Measurements from ENCODE around the gene NDUFA7. TPM values are rescaled to one million over a fixed set of nuclear protein-coding genes. Genes with fewer than 3 reads are reported as not detected.
"Not testable (repeated sequence)": the region's sequence is repeated elsewhere in the genome, so short reads cannot be mapped to it uniquely, and the experiment has no call there.

NDUFA7 gene
- total RNA-seq, 2 experiments from 2014 or later = 56.0 to 63.8 TPM

DNA sequence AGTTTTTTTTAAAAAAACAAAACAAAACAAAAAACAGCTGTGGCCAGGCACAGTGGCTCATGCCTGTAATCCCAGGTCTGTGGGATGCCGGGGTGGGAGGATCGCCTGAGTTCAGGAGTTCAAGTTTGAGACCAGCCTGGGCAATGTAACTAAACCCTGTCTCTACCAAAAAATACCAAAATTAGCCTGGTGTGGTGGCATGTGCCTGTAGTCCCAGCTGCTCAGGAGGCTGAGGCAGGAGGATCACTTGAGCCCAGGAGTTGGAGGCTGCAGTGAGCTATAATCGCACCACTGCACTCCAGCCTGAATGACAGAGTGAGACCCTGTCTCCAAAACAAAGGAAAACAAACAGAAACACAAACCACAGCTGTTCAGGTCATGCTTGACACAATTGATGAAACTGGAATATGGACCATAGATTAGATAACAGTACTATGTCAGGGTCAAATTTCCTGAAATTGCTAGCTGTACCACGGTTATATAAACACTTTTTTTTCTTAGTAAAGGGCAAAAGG, 35.9 kb upstream of the NDUFA7 start:
- ChIA-PET CTCF (no interaction called here), POLR2A (no interaction called here)
- no peak for ATAC-seq
- Mint-ChIP-seq H3K36me3 (ENCODE audit: low read depth) (no peaks in the 10 kb centered on the region), H3K27me3 (ENCODE audit: low read depth) (peaks cover 7% of the 10 kb centered on the region), H3K27ac (no peak overlapping the region), H3K9me3 (ENCODE audit: insufficient read depth) (no peaks in the 10 kb centered on the region), H3K4me1 (ENCODE audit: low read depth) (peaks cover 9% of the 10 kb centered on the region), H3K4me3 (no peak overlapping the region)
- DNase-seq = no peak

DNA sequence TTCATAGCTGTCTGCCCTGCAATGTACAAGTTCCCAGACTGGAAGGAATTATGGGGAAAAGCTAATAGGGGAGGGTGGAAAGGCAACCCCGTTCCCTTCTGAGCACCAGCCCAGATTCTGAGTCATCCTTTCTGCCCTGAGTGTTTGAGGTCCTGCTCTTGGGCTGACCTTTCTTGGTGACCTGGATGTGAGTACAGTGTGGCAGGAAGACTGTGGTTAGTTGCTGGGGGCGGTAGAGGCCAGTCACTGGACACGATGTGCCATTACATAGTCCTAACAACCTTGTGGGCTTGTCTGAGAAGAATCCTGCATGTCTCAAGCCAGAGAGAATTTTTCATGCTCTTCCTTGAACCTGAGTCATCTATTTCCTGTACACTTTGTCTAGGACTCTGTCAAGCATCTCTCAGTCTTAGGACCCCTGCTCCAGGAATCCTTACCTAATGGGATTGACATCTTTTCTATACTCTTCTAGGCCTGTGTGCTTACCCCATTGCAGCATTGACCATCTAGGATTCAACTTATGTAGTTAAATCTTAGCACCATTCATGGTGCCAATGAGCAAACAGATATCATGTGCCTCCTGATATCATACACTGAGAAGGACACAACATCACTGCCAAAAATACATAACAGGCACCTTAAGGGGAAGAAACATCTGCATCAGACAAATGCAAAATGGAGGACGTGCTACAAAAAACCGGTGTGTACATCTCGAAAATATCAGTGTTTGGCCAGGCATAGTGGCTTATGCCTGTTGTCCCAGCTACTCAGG, 34.6 kb upstream of the NDUFA7 start:
- H3K9me3 Mint-ChIP-seq (ENCODE audit: insufficient read depth) = no peaks in the 10 kb centered on the region
- H3K27me3 Mint-ChIP-seq (ENCODE audit: low read depth) = peaks cover 7% of the 10 kb centered on the region
- H3K4me3 Mint-ChIP-seq = no peak overlapping the region
- ChIA-PET POLR2A (interaction anchor here (0.6 kb wide), 2 partner anchors 31 to 412 kb away, joined by 3 to 4 read pairs; no protein-coding TSS in a partner anchor), CTCF (interaction anchor here (0.7 to 4.6 kb wide), 12 partner anchors 8 to 224 kb away, joined by 3 to 46 read pairs (median 24); partner anchors contain the start of genes ANGPTL4, KANK3, MYO1F and RAB11B)
- H3K4me1 Mint-ChIP-seq (ENCODE audit: low read depth) = peaks cover 9% of the 10 kb centered on the region
- no peak overlapping the region for H3K27ac Mint-ChIP-seq
- H3K36me3 Mint-ChIP-seq (ENCODE audit: low read depth) = no peaks in the 10 kb centered on the region
- DNase-seq = no peak
- no peak for ATAC-seq

GRCh38 chr19:8352845-8353244, 31.7 kb upstream of the NDUFA7 start:
- POLR2A ChIA-PET = interaction anchor here (0.6 kb wide), 1 partner anchor 60 kb away, joined by 3 read pairs; the partner anchor contains the start of gene MARCHF2
- H3K4me3 Mint-ChIP-seq = not testable (repeated sequence)

GRCh38 chr19:8352134-8352827, 31.1 kb upstream of the NDUFA7 start:
- H3K27ac Mint-ChIP-seq = no peak overlapping the region
- peaks cover 19% of the 10 kb centered on the region for H3K27me3 Mint-ChIP-seq (ENCODE audit: low read depth)
- no peaks in the 10 kb centered on the region for H3K9me3 Mint-ChIP-seq (ENCODE audit: insufficient read depth)
- H3K36me3 Mint-ChIP-seq (ENCODE audit: low read depth) = no peaks in the 10 kb centered on the region
- ATAC-seq = no peak
- DNase-seq = no peak
- CTCF ChIA-PET = interaction anchor here (1.0 to 4.6 kb wide), 12 partner anchors 10 to 228 kb away, joined by 5 to 46 read pairs (median 24); partner anchors contain the start of genes ANGPTL4, KANK3, MARCHF2 and MYO1F
- peaks cover 9% of the 10 kb centered on the region for H3K4me1 Mint-ChIP-seq (ENCODE audit: low read depth)
- POLR2A ChIA-PET = interaction anchor here (1.1 kb wide), 1 partner anchor 17 kb away, joined by 3 read pairs; no protein-coding TSS in a partner anchor
- H3K4me3 Mint-ChIP-seq = no peak overlapping the region

More at GRCh38 chr19:8352845-8353244, 31.7 kb upstream of the NDUFA7 start:
- ATAC-seq; H3K27ac Mint-ChIP-seq; H3K9me3 Mint-ChIP-seq (ENCODE audit: insufficient read depth); DNase-seq; H3K4me1 Mint-ChIP-seq (ENCODE audit: low read depth); H3K36me3 Mint-ChIP-seq (ENCODE audit: low read depth): not testable (repeated sequence)
- H3K27me3 Mint-ChIP-seq (ENCODE audit: low read depth) = peaks cover 19% of the 10 kb centered on the region
- CTCF ChIA-PET = interaction anchor here (1.0 to 4.6 kb wide), 24 partner anchors 10 to 289 kb away, joined by 3 to 46 read pairs (median 8); partner anchors contain the start of genes ANGPTL4, KANK3, MARCHF2 and MYO1F

- CTCF ChIA-PET; H3K4me1 Mint-ChIP-seq (ENCODE audit: low read depth); DNase-seq; H3K27ac Mint-ChIP-seq; H3K9me3 Mint-ChIP-seq (ENCODE audit: insufficient read depth); H3K36me3 Mint-ChIP-seq (ENCODE audit: low read depth); ATAC-seq; H3K4me3 Mint-ChIP-seq: not testable (repeated sequence)
- H3K27me3 Mint-ChIP-seq (ENCODE audit: low read depth) = peaks cover 25% of the 10 kb centered on the region
- POLR2A ChIA-PET = interaction anchor here (1.0 kb wide), 1 partner anchor 9 kb away, joined by 3 read pairs; no protein-coding TSS in a partner anchor
Observed at GRCh38 chr19:8349629-8350372, 28.6 kb upstream of the NDUFA7 start.

- peaks cover 19% of the 10 kb centered on the region for H3K27me3 Mint-ChIP-seq (ENCODE audit: low read depth)
- H3K27ac Mint-ChIP-seq = peak overlapping the region; percentile 72
- H3K36me3 Mint-ChIP-seq (ENCODE audit: low read depth) = no peaks in the 10 kb centered on the region
- no peaks in the 10 kb centered on the region for H3K9me3 Mint-ChIP-seq (ENCODE audit: insufficient read depth)
- peak overlapping the region; percentile 77 for H3K4me3 Mint-ChIP-seq
- no peak for DNase-seq
- no peak for ATAC-seq
- peaks cover 20% of the 10 kb centered on the region for H3K4me1 Mint-ChIP-seq (ENCODE audit: low read depth)
- ChIA-PET CTCF (interaction anchor here (1.0 to 5.8 kb wide), 3 partner anchors 8 to 11 kb away, joined by 3 to 46 read pairs (median 4); no protein-coding TSS in a partner anchor), POLR2A (interaction anchor here (0.6 to 2.0 kb wide), 2 partner anchors 22 to 128 kb away, joined by 3 to 13 read pairs; partner anchors contain the start of genes NDUFA7 and RPS28)
Observed at GRCh38 chr19:8343483-8343844, 22.3 kb upstream of the NDUFA7 start.

DNA sequence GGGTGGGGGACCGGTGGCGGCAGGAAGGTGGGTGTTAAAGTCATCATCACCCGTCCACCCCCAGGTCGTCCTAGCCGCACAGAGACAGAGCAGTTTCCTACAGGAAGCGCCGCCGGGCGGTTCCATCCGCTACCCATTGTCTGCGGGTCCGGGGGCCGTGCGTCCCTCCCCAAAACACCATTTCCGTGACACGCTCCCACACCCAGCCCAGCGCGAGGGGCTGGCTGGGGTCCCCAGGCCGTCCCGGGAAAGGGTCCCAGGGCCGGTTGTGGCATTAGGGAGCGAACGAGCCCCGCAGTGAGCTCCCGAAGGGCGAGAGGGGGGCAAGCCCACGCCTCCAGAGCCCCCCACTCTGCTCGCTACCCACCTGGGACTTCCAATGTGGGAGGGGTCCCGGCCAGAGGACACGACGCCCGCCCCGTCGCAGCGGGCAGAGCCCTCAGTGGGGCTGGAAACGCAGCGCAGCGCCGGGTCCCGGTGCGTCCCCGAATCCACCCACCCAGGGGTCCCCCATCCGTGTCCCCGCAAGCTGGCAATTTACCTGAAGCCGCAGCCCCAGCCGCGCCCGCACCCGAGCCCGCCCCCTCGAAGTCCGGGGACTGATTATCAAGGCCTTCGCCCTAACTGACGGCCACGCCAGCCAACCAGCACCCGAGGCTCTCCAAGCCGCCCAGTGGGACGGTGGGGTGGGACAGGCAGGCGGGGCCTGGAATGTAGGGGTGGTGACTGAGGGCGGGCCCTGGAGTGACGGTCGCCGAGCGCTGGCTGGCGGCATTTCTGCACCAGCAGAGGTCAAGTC, 21.7 kb upstream of the NDUFA7 start, which contains the start of gene KANK3:
Gene KANK3 (minus strand): TSS at position 579 of the 799 bp plus-strand sequence. CDS start 5,434 bp downstream, outside the sequence.
- DNase-seq (peak; percentile 96), ATAC-seq (peak; percentile 100)
- Mint-ChIP-seq H3K27me3 (ENCODE audit: low read depth) (peaks cover 24% of the 10 kb centered on the region), H3K27ac (peak within 1 kb of the TSS; percentile 72), H3K36me3 (ENCODE audit: low read depth) (no peaks in the 10 kb centered on the region), H3K9me3 (ENCODE audit: insufficient read depth) (no peaks in the 10 kb centered on the region), H3K4me3 (peak within 1 kb of the TSS; percentile 77), H3K4me1 (ENCODE audit: low read depth) (peaks cover 20% of the 10 kb centered on the region)
- CTCF ChIA-PET = interaction anchor here (1.0 to 5.8 kb wide), 3 partner anchors 8 to 11 kb away, joined by 3 to 46 read pairs (median 4); no protein-coding TSS in a partner anchor
- POLR2A ChIA-PET = interaction anchor here (0.6 to 2.0 kb wide), 3 partner anchors 8 to 129 kb away, joined by 3 to 13 read pairs (median 3); partner anchors contain the start of genes NDUFA7 and RPS28

DNA sequence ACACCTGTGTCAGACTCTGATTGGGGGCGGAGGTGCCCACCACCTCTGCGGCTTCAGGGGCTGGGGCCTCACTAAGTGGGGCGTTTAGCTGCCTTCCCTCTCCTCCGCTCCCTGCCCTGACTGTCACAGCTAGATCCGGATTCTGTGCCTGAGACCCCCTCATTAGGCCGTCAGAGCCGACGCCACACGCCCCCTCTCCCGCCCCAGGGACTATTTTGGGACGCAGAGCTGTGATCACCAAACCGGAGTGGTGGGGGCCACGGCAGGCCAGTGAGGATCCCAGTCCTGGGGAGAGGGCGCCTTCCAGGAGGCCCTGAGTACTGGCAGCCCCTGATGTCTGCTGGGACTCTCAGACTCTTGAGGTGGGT, 21.1 kb upstream of the NDUFA7 start:
- no peaks in the 10 kb centered on the region for H3K9me3 Mint-ChIP-seq (ENCODE audit: insufficient read depth)
- no peaks in the 10 kb centered on the region for H3K36me3 Mint-ChIP-seq (ENCODE audit: low read depth)
- ATAC-seq (no peak), DNase-seq (no peak)
- peaks cover 20% of the 10 kb centered on the region for H3K4me1 Mint-ChIP-seq (ENCODE audit: low read depth)
- peaks cover 28% of the 10 kb centered on the region for H3K27me3 Mint-ChIP-seq (ENCODE audit: low read depth)
- POLR2A ChIA-PET = interaction anchor here (0.9 to 2.0 kb wide), 2 partner anchors 8 to 21 kb away, joined by 3 to 13 read pairs; partner anchors contain the start of genes NDUFA7 and RPS28
- peak overlapping the region; percentile 77 for H3K4me3 Mint-ChIP-seq
- H3K27ac Mint-ChIP-seq = no peak overlapping the region
- CTCF ChIA-PET = interaction anchor here (1.0 to 5.8 kb wide), 2 partner anchors 12 to 44 kb away, joined by 3 to 46 read pairs; no protein-coding TSS in a partner anchor

- not testable (repeated sequence) for DNase-seq; H3K9me3 Mint-ChIP-seq (ENCODE audit: insufficient read depth); H3K27ac Mint-ChIP-seq; ATAC-seq; H3K36me3 Mint-ChIP-seq (ENCODE audit: low read depth)
- H3K27me3 Mint-ChIP-seq (ENCODE audit: low read depth) = peaks cover 29% of the 10 kb centered on the region
- POLR2A ChIA-PET = interaction anchor here (1.2 to 2.0 kb wide), 2 partner anchors 9 to 20 kb away, joined by 3 to 13 read pairs; partner anchors contain the start of genes NDUFA7 and RPS28
- peaks cover 22% of the 10 kb centered on the region for H3K4me1 Mint-ChIP-seq (ENCODE audit: low read depth)
- peak overlapping the region; percentile 38 for H3K4me3 Mint-ChIP-seq
- CTCF ChIA-PET = interaction anchor here (0.8 to 5.8 kb wide), 4 partner anchors 13 to 110 kb away, joined by 3 to 46 read pairs (median 3); no protein-coding TSS in a partner anchor
Observed at GRCh38 chr19:8341504-8341903, 20.3 kb upstream of the NDUFA7 start.

Measured in activated CD8-positive, alpha-beta T cell treated with anti-CD3 and anti-CD28 coated beads, Interleukin-2, amount 10 ng/mL, durations not matched to agents 7 days and 5 days (primary cell).